ENCODE data around the gene SEMA4D.

SEMA4D gene

GRCh38 chr9:89529243-89530035, 31.5 kb upstream of the SEMA4D start:
- DNase-seq (ENCODE audit: low spot score) = no peak

GRCh38 chr9:89528540-89528939, 30.6 kb upstream of the SEMA4D start:
- no peak for DNase-seq (ENCODE audit: low spot score)

- DNase-seq (ENCODE audit: low spot score) = no peak
These were observed 30.2 kb upstream of the SEMA4D start for GRCh38 chr9:89528131-89528530.

- DNase-seq (ENCODE audit: low spot score) = no peak
These were observed 29.2 kb upstream of the SEMA4D start for GRCh38 chr9:89527084-89527483.

GRCh38 chr9:89526667-89527066, 28.8 kb upstream of the SEMA4D start:
- DNase-seq (ENCODE audit: low spot score) = no peak

GRCh38 chr9:89525446-89526374, 27.8 kb upstream of the SEMA4D start:
- DNase-seq (ENCODE audit: low spot score) = no peak

GRCh38 chr9:89524963-89525362, 27.1 kb upstream of the SEMA4D start:
- DNase-seq (ENCODE audit: low spot score) = no peak

- DNase-seq (ENCODE audit: low spot score) = no peak
These were observed 26.0 kb upstream of the SEMA4D start for GRCh38 chr9:89523948-89524347.

- no peak for DNase-seq (ENCODE audit: low spot score)
These were observed 25.0 kb upstream of the SEMA4D start for GRCh38 chr9:89522959-89523285.

- DNase-seq (ENCODE audit: low spot score) = peak; percentile 76
These were observed 24.5 kb upstream of the SEMA4D start for GRCh38 chr9:89522261-89522958.

GRCh38 chr9:89519366-89519805, 21.5 kb upstream of the SEMA4D start:
- no peak for DNase-seq (ENCODE audit: low spot score)

- no peak for DNase-seq (ENCODE audit: low spot score)
These were observed 20.8 kb upstream of the SEMA4D start for GRCh38 chr9:89518466-89519365.

- no peak for DNase-seq (ENCODE audit: low spot score)
These were observed 17.5 kb upstream of the SEMA4D start for GRCh38 chr9:89515416-89515815.

- no peak for DNase-seq (ENCODE audit: low spot score)
These were observed 17.0 kb upstream of the SEMA4D start for GRCh38 chr9:89514956-89515355.

GRCh38 chr9:89514337-89514736, 16.4 kb upstream of the SEMA4D start:
- DNase-seq (ENCODE audit: low spot score) = no peak

GRCh38 chr9:89513837-89514236, 15.9 kb upstream of the SEMA4D start:
- DNase-seq (ENCODE audit: low spot score) = no peak

GRCh38 chr9:89512382-89512781, 14.5 kb upstream of the SEMA4D start:
- no peak for DNase-seq (ENCODE audit: low spot score)

GRCh38 chr9:89508951-89509615, 11.2 kb upstream of the SEMA4D start:
- no peak for DNase-seq (ENCODE audit: low spot score)

- no peak for DNase-seq (ENCODE audit: low spot score)
These were observed 8.0 kb upstream of the SEMA4D start for GRCh38 chr9:89505911-89506310.

GRCh38 chr9:89505048-89505447, 7.1 kb upstream of the SEMA4D start:
- no peak for DNase-seq (ENCODE audit: low spot score)

- no peak for DNase-seq (ENCODE audit: low spot score)
These were observed 4.8 kb upstream of the SEMA4D start for GRCh38 chr9:89502671-89503070.
